ENCODE data around the gene TUBA8.

Gene TUBA8

GRCh38 chr22:18111759-18112330, 1.2 kb downstream of the TUBA8 start:
- Histone ChIP-seq H3K36me3 (replicated peaks) (no peaks in the 10 kb centered on the region), H3K27ac (no peak overlapping the region), H3K27me3 (replicated peaks) (peaks cover 10% of the 10 kb centered on the region), H3K4me3 (ENCODE audit: low read depth, low read length) (no peak overlapping the region)
- no peak for TF ChIP-seq CTCF (IDR thresholded peaks at IDR 0.05; ENCODE audit: low read depth, low read length, missing control alignments)
- in situ Hi-C loops (cut with HindIII; ENCODE audit: low pct_ligation_motif_present, low sequenced_read_pairs), result no loop called here
- no peak for DNase-seq

DNA sequence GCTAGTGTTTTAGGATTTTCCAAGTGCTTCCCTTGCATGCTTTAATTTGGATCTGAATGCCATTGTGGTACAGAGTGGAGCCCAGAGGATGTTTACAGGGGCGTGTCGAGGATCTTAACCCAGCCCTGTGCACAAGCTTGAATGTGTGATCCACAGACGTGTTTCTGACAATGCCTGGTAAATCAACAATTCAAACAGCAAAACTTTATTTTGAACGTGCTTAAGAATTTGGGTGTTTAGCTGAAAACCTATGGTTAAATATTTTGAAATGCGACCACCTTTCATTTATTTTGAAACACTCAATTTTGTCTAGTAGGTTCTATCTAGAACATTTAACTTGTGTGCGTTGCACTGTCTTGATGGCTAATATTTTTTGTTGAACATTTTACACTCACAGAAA, 1.8 kb downstream of the TUBA8 start:
- TF ChIP-seq CTCF (IDR thresholded peaks at IDR 0.05; ENCODE audit: low read depth, low read length, missing control alignments), result no peak
- no peak for DNase-seq

DNA sequence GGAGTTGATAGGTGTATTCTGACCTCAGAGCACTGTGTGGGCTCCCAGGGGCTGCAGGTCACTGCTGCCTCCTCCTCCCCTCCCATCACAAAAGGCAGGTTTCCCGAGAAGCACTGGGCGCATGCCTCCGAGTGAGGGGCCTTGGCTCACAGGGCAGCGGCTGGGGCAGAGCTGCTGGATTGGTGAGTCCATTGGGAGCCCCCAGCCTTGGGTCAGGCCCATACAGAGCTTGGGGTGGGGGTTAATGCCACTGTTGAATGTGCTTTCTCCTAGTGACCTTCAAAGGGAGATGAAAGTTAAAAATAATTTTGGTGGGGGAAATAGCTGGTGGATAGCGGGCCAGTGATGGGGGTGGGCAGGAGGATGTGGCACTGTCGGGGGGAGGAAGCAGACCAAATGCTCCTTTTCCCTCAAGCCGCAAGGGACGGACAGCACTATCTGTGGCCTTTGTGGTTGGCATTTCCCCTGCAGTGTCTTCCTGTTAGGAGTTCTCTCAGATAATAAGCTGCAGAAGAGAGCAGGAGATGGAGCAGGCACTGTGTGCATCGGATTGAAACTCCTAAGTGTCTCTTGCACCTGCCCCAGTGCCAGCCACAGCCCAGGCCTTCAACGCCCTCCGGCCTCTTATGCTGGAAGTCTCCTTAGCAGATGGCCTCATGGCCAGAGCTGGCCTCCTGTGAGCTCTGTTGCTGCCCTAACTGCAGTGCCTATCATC, 3.2 kb downstream of the TUBA8 start:
- in situ Hi-C loops (cut with HindIII; ENCODE audit: low pct_ligation_motif_present, low sequenced_read_pairs), result no loop called here
- TF ChIP-seq CTCF (IDR thresholded peaks at IDR 0.05; ENCODE audit: low read depth, low read length, missing control alignments), result no peak
- DNase-seq, result no peak
- Histone ChIP-seq H3K27me3 (replicated peaks) (peaks cover 10% of the 10 kb centered on the region), H3K27ac (no peak overlapping the region), H3K36me3 (replicated peaks) (no peaks in the 10 kb centered on the region), H3K4me3 (ENCODE audit: low read depth, low read length) (no peak overlapping the region)

More for the DNA sequence above, 1.8 kb downstream of the TUBA8 start:
- Histone ChIP-seq H3K36me3 (replicated peaks) (no peaks in the 10 kb centered on the region), H3K27ac (no peak overlapping the region), H3K27me3 (replicated peaks) (peaks cover 10% of the 10 kb centered on the region), H3K4me3 (ENCODE audit: low read depth, low read length) (no peak overlapping the region)
- in situ Hi-C loops (cut with HindIII; ENCODE audit: low pct_ligation_motif_present, low sequenced_read_pairs), result no loop called here

DNA sequence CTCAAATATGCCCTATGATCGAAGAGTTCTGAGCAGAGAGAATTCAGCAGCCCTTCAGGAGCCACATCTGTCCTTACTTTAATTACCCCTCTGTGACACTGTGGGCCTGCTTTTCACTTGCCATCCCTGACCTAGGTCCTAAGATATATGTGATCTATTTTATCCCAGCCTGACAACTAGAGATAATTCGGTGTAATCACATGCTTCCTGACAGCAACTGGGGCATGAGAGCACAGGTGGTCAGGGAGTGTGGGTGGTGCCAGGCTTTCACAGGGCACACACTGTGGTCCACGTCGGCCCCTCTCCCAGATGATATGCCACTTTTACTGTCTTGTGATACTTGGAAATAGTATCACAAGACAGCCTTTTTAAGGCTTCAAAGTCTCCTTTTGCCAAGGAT, 3.9 kb downstream of the TUBA8 start:
- Histone ChIP-seq H3K27ac (no peak overlapping the region), H3K27me3 (replicated peaks) (peaks cover 10% of the 10 kb centered on the region)
- DNase-seq, result no peak

DNA sequence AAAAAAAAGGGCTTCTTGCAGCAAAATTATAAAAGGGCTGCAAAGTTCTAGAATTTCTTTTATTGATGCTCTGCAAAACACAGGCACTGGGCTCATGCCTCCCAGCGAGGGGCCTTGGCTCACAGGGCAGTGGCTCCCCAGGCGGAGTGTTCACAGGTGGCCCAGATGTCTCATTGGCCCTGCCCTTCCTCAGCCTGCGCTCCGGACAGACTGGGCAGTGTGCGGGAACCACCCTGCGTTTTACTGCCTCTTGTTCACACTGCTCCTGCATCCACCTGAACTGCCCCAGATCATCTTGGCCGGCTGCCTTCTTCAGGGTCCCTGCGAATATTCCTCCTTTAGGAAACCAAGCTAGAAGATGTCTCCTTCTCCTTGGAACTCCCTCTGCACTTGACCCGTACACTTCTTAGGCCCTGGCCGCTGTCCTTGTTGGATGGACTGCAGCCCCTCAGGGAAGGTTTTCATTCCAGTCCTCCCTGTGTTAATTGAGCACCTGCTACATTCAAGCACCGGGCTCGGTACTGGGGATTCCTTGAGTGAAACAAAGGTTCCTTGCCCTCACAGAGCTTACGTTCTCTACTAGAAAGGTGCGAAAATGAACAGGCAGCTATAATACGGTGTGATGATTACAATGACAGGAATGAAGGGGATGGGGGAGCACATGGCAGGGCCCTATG, 4.5 kb downstream of the TUBA8 start:
- no peak for DNase-seq
- Histone ChIP-seq H3K36me3 (replicated peaks) (no peaks in the 10 kb centered on the region), H3K27me3 (replicated peaks) (peaks cover 10% of the 10 kb centered on the region), H3K4me3 (ENCODE audit: low read depth, low read length) (no peak overlapping the region), H3K27ac (no peak overlapping the region)
- no peak for TF ChIP-seq CTCF (IDR thresholded peaks at IDR 0.05; ENCODE audit: low read depth, low read length, missing control alignments)
- in situ Hi-C loops (cut with HindIII; ENCODE audit: low pct_ligation_motif_present, low sequenced_read_pairs), result no loop called here

More for the DNA sequence above, 3.9 kb downstream of the TUBA8 start:
- in situ Hi-C loops (cut with HindIII; ENCODE audit: low pct_ligation_motif_present, low sequenced_read_pairs), result no loop called here
- no peaks in the 10 kb centered on the region for H3K36me3 ChIP-seq (replicated peaks)
- no peak for TF ChIP-seq CTCF (IDR thresholded peaks at IDR 0.05; ENCODE audit: low read depth, low read length, missing control alignments)
- no peak overlapping the region for H3K4me3 ChIP-seq (ENCODE audit: low read depth, low read length)

All from brain microvascular endothelial cell (primary cell).